HEK293 (cell line): ENCODE results near the gene EFNB1.

ENCODE experiments used
- BCL11A ChIP-seq: fragments of 450-650 bp; formaldehyde crosslinking; IDR thresholded peaks from 2 replicates; pipeline ENCODE4 v1.5.1; 2016; ENCODE audit warnings: low read depth, missing biosample characterization, missing genetic modification characterization
- EGR2 ChIP-seq: fragments of 450-650 bp; formaldehyde crosslinking; IDR thresholded peaks from 2 replicates; pipeline ENCODE4 v1.5.1; 2016; ENCODE audit warnings: low read depth, missing biosample characterization, missing genetic modification characterization
- HOXA7 ChIP-seq: sonication (generic); formaldehyde crosslinking; IDR thresholded peaks from 2 replicates; pipeline ENCODE4 v1.8.1; 2022; ENCODE audit warnings: missing genetic modification reagents, borderline replicate concordance
- HOXC10 ChIP-seq: sonication (generic); formaldehyde crosslinking; IDR thresholded peaks from 2 replicates; pipeline ENCODE4 v1.8.1; 2023; ENCODE audit warnings: mild to moderate bottlenecking, missing genetic modification reagents
- KLF8 ChIP-seq: fragments of 450-650 bp; formaldehyde crosslinking; IDR thresholded peaks from 2 replicates; pipeline ENCODE4 v1.5.1; 2016; ENCODE audit warnings: missing biosample characterization, missing genetic modification characterization
- KLF9 ChIP-seq: fragments of 450-650 bp; formaldehyde crosslinking; IDR thresholded peaks from 2 replicates; pipeline ENCODE4 v1.5.1; 2016; ENCODE audit warnings: missing biosample characterization, missing genetic modification characterization, low read depth
- OVOL3 ChIP-seq: fragments of 450-650 bp; formaldehyde crosslinking; IDR thresholded peaks from 2 replicates; pipeline ENCODE4 v1.5.1; 2016; ENCODE audit warnings: missing biosample characterization, missing genetic modification characterization
- PRDM1 ChIP-seq: fragments of 450-650 bp; formaldehyde crosslinking; IDR thresholded peaks from 2 replicates; pipeline ENCODE4; 2016; ENCODE audit warnings: missing biosample characterization, missing genetic modification characterization
- RBAK ChIP-seq: fragments of 450-650 bp; formaldehyde crosslinking; IDR thresholded peaks from 2 replicates; pipeline ENCODE4 v1.5.1; 2016; ENCODE audit warnings: missing biosample characterization, missing genetic modification characterization
- WT1 ChIP-seq: fragments of 450-650 bp; formaldehyde crosslinking; IDR thresholded peaks from 2 replicates; pipeline ENCODE4 v1.5.1; 2016; ENCODE audit warnings: missing biosample characterization, missing genetic modification characterization
- ZFP37 ChIP-seq: fragments of 450-650 bp; formaldehyde crosslinking; IDR thresholded peaks from 2 replicates; pipeline ENCODE4 v1.5.1; 2016; ENCODE audit warnings: missing biosample characterization, missing genetic modification characterization
- ZFP41 ChIP-seq: fragments of 450-650 bp; formaldehyde crosslinking; IDR thresholded peaks from 2 replicates; pipeline ENCODE4 v1.5.1; 2016; ENCODE audit warnings: missing biosample characterization, missing genetic modification characterization, borderline replicate concordance
- ZNF140 ChIP-seq: fragments of 450-650 bp; formaldehyde crosslinking; IDR thresholded peaks from 2 replicates; pipeline ENCODE4 v1.5.1; 2016; ENCODE audit warnings: missing biosample characterization, missing genetic modification characterization
- ZNF169 ChIP-seq: fragments of 450-650 bp; formaldehyde crosslinking; IDR thresholded peaks from 2 replicates; pipeline ENCODE4 v1.5.1; 2016; ENCODE audit warnings: missing biosample characterization, missing genetic modification characterization
- ZNF202 ChIP-seq: fragments of 450-650 bp; formaldehyde crosslinking; IDR thresholded peaks from 2 replicates; pipeline ENCODE4 v1.5.1; 2016; ENCODE audit warnings: missing biosample characterization, missing genetic modification characterization, borderline replicate concordance
- ZNF214 ChIP-seq: fragments of 450-650 bp; formaldehyde crosslinking; IDR thresholded peaks from 2 replicates; pipeline ENCODE4 v1.5.1; 2017; ENCODE audit warnings: missing biosample characterization, mild to moderate bottlenecking, missing genetic modification characterization, borderline replicate concordance
- ZNF24 ChIP-seq: fragments of 450-650 bp; formaldehyde crosslinking; IDR thresholded peaks from 2 replicates; pipeline ENCODE4 v1.5.1; 2016; ENCODE audit warnings: missing biosample characterization, missing genetic modification characterization
- ZNF394 ChIP-seq: fragments of 450-650 bp; formaldehyde crosslinking; IDR thresholded peaks from 2 replicates; pipeline ENCODE4 v1.5.1; 2016; ENCODE audit warnings: missing biosample characterization, missing genetic modification characterization, mild to moderate bottlenecking, moderate library complexity, borderline replicate concordance
- ZNF426 ChIP-seq: fragments of 450-650 bp; formaldehyde crosslinking; IDR thresholded peaks from 2 replicates; pipeline ENCODE4 v1.5.1; 2017; ENCODE audit warnings: missing biosample characterization, missing genetic modification characterization, mild to moderate bottlenecking, inconsistent platforms, moderate library complexity
- ZNF48 ChIP-seq: fragments of 450-650 bp; formaldehyde crosslinking; IDR thresholded peaks from 2 replicates; pipeline ENCODE4 v1.5.1; 2016; ENCODE audit warnings: missing biosample characterization, missing genetic modification characterization
- ZNF623 ChIP-seq: fragments of 450-650 bp; formaldehyde crosslinking; IDR thresholded peaks from 2 replicates; pipeline ENCODE4 v1.5.1; 2016; ENCODE audit warnings: missing biosample characterization, missing genetic modification characterization
- ZNF629 ChIP-seq: fragments of 450-650 bp; formaldehyde crosslinking; IDR thresholded peaks from 2 replicates; pipeline ENCODE4 v1.5.1; 2017; ENCODE audit warnings: missing biosample characterization, missing genetic modification characterization
- ZNF654 ChIP-seq: fragments of 450-650 bp; formaldehyde crosslinking; IDR thresholded peaks from 2 replicates; pipeline ENCODE4 v1.5.1; 2016; ENCODE audit warnings: low read depth, missing biosample characterization, missing genetic modification characterization
- ZNF670 ChIP-seq: fragments of 450-650 bp; formaldehyde crosslinking; IDR thresholded peaks from 2 replicates; pipeline ENCODE4 v1.5.1; 2016; ENCODE audit warnings: missing biosample characterization, missing genetic modification characterization, low read depth
- ZNF707 ChIP-seq: fragments of 450-650 bp; formaldehyde crosslinking; IDR thresholded peaks from 2 replicates; pipeline ENCODE4 v1.5.1; 2016; ENCODE audit warnings: missing biosample characterization, missing genetic modification characterization
- ZNF776 ChIP-seq: fragments of 450-650 bp; formaldehyde crosslinking; IDR thresholded peaks from 2 replicates; pipeline ENCODE4 v1.5.0; 2017; ENCODE audit warnings: missing biosample characterization, missing genetic modification characterization, borderline replicate concordance
- ZNF830 ChIP-seq: fragments of 450-650 bp; IDR thresholded peaks from 2 replicates; pipeline ENCODE4 v1.5.0; 2018; ENCODE audit warnings: missing biosample characterization, missing genetic modification characterization, low read depth, mild to moderate bottlenecking, moderate library complexity
- ZNF837 ChIP-seq: fragments of 450-650 bp; formaldehyde crosslinking; IDR thresholded peaks from 2 replicates; pipeline ENCODE4 v1.5.1; 2016; ENCODE audit warnings: missing biosample characterization, missing genetic modification characterization
- TF ChIP-seq, protein P1 (sequence below): fragments of 450-650 bp; formaldehyde crosslinking; IDR thresholded peaks from 2 replicates; pipeline ENCODE4 v1.5.1; 2016; ENCODE audit warnings: missing biosample characterization, missing genetic modification characterization
- TF ChIP-seq, protein P2 (sequence below): fragments of 450-650 bp; formaldehyde crosslinking; IDR thresholded peaks from 2 replicates; pipeline ENCODE4 v1.5.1; 2016; ENCODE audit warnings: missing biosample characterization, missing genetic modification characterization
- TF ChIP-seq, protein P3 (sequence below): fragments of 450-650 bp; formaldehyde crosslinking; IDR thresholded peaks from 2 replicates; pipeline ENCODE4 v1.5.1; 2017; ENCODE audit warnings: missing biosample characterization, missing genetic modification characterization
- TF ChIP-seq, protein P4 (sequence below): fragments of 450-650 bp; formaldehyde crosslinking; conservative IDR thresholded peaks from 2 replicates; pipeline ENCODE4 v1.5.1; 2016; ENCODE audit warnings: low read depth, missing biosample characterization, missing genetic modification characterization

Gene EFNB1

GRCh38 chrX:68827848-68828624, 785 bp upstream of the EFNB1 start (continued):
- TF ChIP-seq RBAK (tag by site-specific recombination) = no peak
- TF ChIP-seq, protein P1, sequence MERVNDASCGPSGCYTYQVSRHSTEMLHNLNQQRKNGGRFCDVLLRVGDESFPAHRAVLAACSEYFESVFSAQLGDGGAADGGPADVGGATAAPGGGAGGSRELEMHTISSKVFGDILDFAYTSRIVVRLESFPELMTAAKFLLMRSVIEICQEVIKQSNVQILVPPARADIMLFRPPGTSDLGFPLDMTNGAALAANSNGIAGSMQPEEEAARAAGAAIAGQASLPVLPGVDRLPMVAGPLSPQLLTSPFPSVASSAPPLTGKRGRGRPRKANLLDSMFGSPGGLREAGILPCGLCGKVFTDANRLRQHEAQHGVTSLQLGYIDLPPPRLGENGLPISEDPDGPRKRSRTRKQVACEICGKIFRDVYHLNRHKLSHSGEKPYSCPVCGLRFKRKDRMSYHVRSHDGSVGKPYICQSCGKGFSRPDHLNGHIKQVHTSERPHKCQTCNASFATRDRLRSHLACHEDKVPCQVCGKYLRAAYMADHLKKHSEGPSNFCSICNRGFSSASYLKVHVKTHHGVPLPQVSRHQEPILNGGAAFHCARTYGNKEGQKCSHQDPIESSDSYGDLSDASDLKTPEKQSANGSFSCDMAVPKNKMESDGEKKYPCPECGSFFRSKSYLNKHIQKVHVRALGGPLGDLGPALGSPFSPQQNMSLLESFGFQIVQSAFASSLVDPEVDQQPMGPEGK (tag by site-specific recombination) = no peak
- no peak for TF ChIP-seq HOXC10 (CRISPR knock-in tag)
- TF ChIP-seq, protein P2, sequence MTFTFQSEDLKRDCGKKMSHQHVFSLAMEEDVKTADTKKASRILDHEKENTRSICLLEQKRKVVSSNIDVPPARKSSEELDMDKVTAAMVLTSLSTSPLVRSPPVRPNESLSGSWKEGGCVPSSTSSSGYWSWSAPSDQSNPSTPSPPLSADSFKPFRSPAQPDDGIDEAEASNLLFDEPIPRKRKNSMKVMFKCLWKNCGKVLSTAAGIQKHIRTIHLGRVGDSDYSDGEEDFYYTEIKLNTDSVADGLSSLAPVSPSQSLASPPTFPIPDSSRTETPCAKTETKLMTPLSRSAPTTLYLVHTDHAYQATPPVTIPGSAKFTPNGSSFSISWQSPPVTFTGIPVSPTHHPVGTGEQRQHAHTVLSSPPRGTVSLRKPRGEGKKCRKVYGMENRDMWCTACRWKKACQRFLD (tag by site-specific recombination) = no peak
- no peak for TF ChIP-seq BCL11A (tag by site-specific recombination)
- TF ChIP-seq EGR2 (tag by site-specific recombination) = 0 out of 2 replicates have a peak, but pooled peaks have one; percentile 11
- TF ChIP-seq ZNF48 (tag by site-specific recombination) = no peak
- no peak for TF ChIP-seq ZNF837 (tag by site-specific recombination)
- TF ChIP-seq ZFP37 = no peak
- no peak for TF ChIP-seq ZNF426 (tag by site-specific recombination)
- TF ChIP-seq ZNF670 (tag by site-specific recombination) = no peak
- TF ChIP-seq ZNF202 = no peak
- TF ChIP-seq KLF8 (tag by site-specific recombination) = 0 out of 2 replicates have a peak, but pooled peaks have one; percentile 36
- TF ChIP-seq ZNF776 (tag by site-specific recombination) = no peak
- no peak for TF ChIP-seq OVOL3 (tag by site-specific recombination)
- no peak for TF ChIP-seq KLF9 (tag by site-specific recombination)
- no peak for TF ChIP-seq ZNF169 (tag by site-specific recombination)
- no peak for TF ChIP-seq ZNF830 (tag by site-specific recombination)
- no peak for TF ChIP-seq ZNF707 (tag by site-specific recombination)
- TF ChIP-seq ZNF623 = no peak
- TF ChIP-seq ZNF24 (tag by site-specific recombination) = no peak
- TF ChIP-seq ZNF629 (tag by site-specific recombination) = no peak
- TF ChIP-seq ZNF214 = no peak
- TF ChIP-seq HOXA7 (CRISPR knock-in tag) = no peak
- TF ChIP-seq, protein P3, sequence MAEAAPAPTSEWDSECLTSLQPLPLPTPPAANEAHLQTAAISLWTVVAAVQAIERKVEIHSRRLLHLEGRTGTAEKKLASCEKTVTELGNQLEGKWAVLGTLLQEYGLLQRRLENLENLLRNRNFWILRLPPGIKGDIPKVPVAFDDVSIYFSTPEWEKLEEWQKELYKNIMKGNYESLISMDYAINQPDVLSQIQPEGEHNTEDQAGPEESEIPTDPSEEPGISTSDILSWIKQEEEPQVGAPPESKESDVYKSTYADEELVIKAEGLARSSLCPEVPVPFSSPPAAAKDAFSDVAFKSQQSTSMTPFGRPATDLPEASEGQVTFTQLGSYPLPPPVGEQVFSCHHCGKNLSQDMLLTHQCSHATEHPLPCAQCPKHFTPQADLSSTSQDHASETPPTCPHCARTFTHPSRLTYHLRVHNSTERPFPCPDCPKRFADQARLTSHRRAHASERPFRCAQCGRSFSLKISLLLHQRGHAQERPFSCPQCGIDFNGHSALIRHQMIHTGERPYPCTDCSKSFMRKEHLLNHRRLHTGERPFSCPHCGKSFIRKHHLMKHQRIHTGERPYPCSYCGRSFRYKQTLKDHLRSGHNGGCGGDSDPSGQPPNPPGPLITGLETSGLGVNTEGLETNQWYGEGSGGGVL (tag by site-specific recombination) = no peak
- no peak for TF ChIP-seq WT1 (tag by site-specific recombination)
- no peak for TF ChIP-seq ZNF140 (tag by site-specific recombination)
- TF ChIP-seq PRDM1 (tag by site-specific recombination) = peak; percentile 67
- TF ChIP-seq ZNF394 (tag by site-specific recombination) = no peak
- TF ChIP-seq ZNF654 (tag by site-specific recombination) = peak; percentile 88
- TF ChIP-seq ZFP41 = no peak
- TF ChIP-seq, protein P4, sequence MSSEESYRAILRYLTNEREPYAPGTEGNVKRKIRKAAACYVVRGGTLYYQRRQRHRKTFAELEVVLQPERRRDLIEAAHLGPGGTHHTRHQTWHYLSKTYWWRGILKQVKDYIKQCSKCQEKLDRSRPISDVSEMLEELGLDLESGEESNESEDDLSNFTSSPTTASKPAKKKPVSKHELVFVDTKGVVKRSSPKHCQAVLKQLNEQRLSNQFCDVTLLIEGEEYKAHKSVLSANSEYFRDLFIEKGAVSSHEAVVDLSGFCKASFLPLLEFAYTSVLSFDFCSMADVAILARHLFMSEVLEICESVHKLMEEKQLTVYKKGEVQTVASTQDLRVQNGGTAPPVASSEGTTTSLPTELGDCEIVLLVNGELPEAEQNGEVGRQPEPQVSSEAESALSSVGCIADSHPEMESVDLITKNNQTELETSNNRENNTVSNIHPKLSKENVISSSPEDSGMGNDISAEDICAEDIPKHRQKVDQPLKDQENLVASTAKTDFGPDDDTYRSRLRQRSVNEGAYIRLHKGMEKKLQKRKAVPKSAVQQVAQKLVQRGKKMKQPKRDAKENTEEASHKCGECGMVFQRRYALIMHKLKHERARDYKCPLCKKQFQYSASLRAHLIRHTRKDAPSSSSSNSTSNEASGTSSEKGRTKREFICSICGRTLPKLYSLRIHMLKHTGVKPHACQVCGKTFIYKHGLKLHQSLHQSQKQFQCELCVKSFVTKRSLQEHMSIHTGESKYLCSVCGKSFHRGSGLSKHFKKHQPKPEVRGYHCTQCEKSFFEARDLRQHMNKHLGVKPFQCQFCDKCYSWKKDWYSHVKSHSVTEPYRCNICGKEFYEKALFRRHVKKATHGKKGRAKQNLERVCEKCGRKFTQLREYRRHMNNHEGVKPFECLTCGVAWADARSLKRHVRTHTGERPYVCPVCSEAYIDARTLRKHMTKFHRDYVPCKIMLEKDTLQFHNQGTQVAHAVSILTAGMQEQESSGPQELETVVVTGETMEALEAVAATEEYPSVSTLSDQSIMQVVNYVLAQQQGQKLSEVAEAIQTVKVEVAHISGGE (tag by site-specific recombination) = 0 out of 2 replicates have a peak, but pooled peaks have one; percentile 21
